GM23248 (cell line): Measurements from ENCODE around the gene TFF1. TPM values are rescaled to one million over a fixed set of nuclear protein-coding genes. Genes with fewer than 3 reads are reported as not detected.

Experiments used
- DNase-seq: peaks from one replicate; pipeline ENCODE4 v3.0.0-alpha.2; 2015
- H2AFZ ChIP-seq: fragments of 200-600 bp; sonication (generic); 2 replicates; pipeline ENCODE4 v1.6.1; 2016; ENCODE audit warnings: antibody characterized with exemption
- H3F3A ChIP-seq: fragments of 200-600 bp; sonication (generic); 2 replicates; pipeline ENCODE4 v1.6.1; 2016; ENCODE audit warnings: mild to moderate bottlenecking, antibody characterized with exemption, mixed run types; ENCODE audit not compliant: insufficient read depth
- H3K27ac ChIP-seq: fragments of 200-600 bp; sonication (generic); 2 replicates; pipeline ENCODE4 v1.5.1; 2016; ENCODE audit warnings: mild to moderate bottlenecking
- H3K27me3 ChIP-seq: fragments of 200-600 bp; sonication (generic); replicated peaks from 2 replicates; pipeline ENCODE4 v1.6.1; 2016; ENCODE audit warnings: mild to moderate bottlenecking; ENCODE audit not compliant: insufficient read depth
- H3K36me3 ChIP-seq: fragments of 200-600 bp; sonication (generic); 2 replicates; pipeline ENCODE4 v1.6.1; 2016; ENCODE audit warnings: low read depth, mild to moderate bottlenecking
- H3K4me1 ChIP-seq: fragments of 200-600 bp; sonication (generic); 2 replicates; pipeline ENCODE4 v1.6.1; 2016; ENCODE audit warnings: mild to moderate bottlenecking; ENCODE audit not compliant: insufficient read depth
- H3K4me2 ChIP-seq: fragments of 200-600 bp; sonication (generic); one replicate; pipeline ENCODE4 v1.6.1; 2016; ENCODE audit warnings: mild to moderate bottlenecking; ENCODE audit not compliant: unreplicated experiment
- H3K4me3 ChIP-seq: fragments of 200-600 bp; sonication (generic); 2 replicates; pipeline ENCODE4 v1.5.1; 2016; ENCODE audit warnings: mild to moderate bottlenecking
- H3K79me2 ChIP-seq: fragments of 200-600 bp; sonication (generic); 2 replicates; pipeline ENCODE4 v1.6.1; 2016; ENCODE audit warnings: mild to moderate bottlenecking; ENCODE audit not compliant: insufficient read depth
- H3K9ac ChIP-seq: fragments of 200-600 bp; sonication (generic); 2 replicates; pipeline ENCODE4 v1.6.1; 2016; ENCODE audit warnings: mild to moderate bottlenecking
- H3K9me2 ChIP-seq: fragments of 200-600 bp; sonication (generic); 2 replicates; pipeline ENCODE4 v1.6.1; 2016; ENCODE audit warnings: mixed run types, mild to moderate bottlenecking, moderate library complexity; ENCODE audit not compliant: insufficient read depth
- H3K9me3 ChIP-seq: fragments of 200-600 bp; sonication (generic); one replicate; pipeline ENCODE4 v1.6.1; 2017; ENCODE audit warnings: low read depth
- H4K20me1 ChIP-seq: fragments of 200-600 bp; sonication (generic); 2 replicates; pipeline ENCODE4 v1.6.0; 2016; ENCODE audit not compliant: insufficient read depth
- EZH2 ChIP-seq: fragments of 200-600 bp; sonication (generic); IDR thresholded peaks from 2 replicates; pipeline ENCODE4 v1.6.1; 2018; ENCODE audit warnings: antibody characterized with exemption, mild to moderate bottlenecking; ENCODE audit not compliant: insufficient read depth, poor library complexity, severe bottlenecking
- EZH2phosphoT487 ChIP-seq: fragments of 200-600 bp; sonication (generic); IDR thresholded peaks from 2 replicates; pipeline ENCODE4 v1.6.1; 2018; ENCODE audit warnings: antibody characterized with exemption, moderate library complexity, mild to moderate bottlenecking, low read depth; ENCODE audit not compliant: insufficient read depth
- WGBS, 2 experiments: methylation state at CpG; one replicate each; pipeline ENCODE4 v1.1.6; 2015 to 2017; ENCODE audit warnings: low lambda C conversion rate in 2 of 2, low coverage in 1 of 2; ENCODE audit errors: missing lambda C conversion rate in 2 of 2; 5-methylcytosine and 5-hydroxymethylcytosine counted together
- in situ Hi-C: fragments of 300-500 bp; cut with MboI; formaldehyde crosslinking; loops from 2 replicates; pipeline ENCODE4 v1.15.0; 2020
- polyA plus RNA-seq: library from polyadenylated mRNA; unstranded; fragments of >200 nt; fragmentation: Nextera tagmentation; extraction: Ambion mirVana; gene quantifications from 2 replicates; pipeline ENCODE4 v1.2.1, GENCODE V29; 2016
- total RNA-seq: library from RNA; depleted of rRNA; stranded (reverse); fragments of >200 nt; shearing (Covaris generic); gene quantifications from 2 replicates; pipeline ENCODE4 v1.2.3, GENCODE V29; 2014

TFF1 gene
- total and polyA plus RNA-seq, 2 experiments from 2014 or later: not detected

GRCh38 chr21:42346441-42346840 lies 19.9 kb downstream of the TFF1 start:
- Histone ChIP-seq H3K9me2 (no peaks in the 10 kb centered on the region), H3K4me1 (no peaks in the 10 kb centered on the region), H3K27ac (no peak overlapping the region), H3K9me3 (no peaks in the 10 kb centered on the region), H2AFZ (no peak overlapping the region), H4K20me1 (no peaks in the 10 kb centered on the region), H3K36me3 (no peaks in the 10 kb centered on the region), H3K4me3 (no peak overlapping the region), H3K27me3 (no peaks in the 10 kb centered on the region), H3K9ac (no peak overlapping the region), H3K4me2 (no peak overlapping the region), H3K79me2 (no peaks in the 10 kb centered on the region), H3F3A (no peaks in the 10 kb centered on the region)
- WGBS, 2 experiments: 56% methylated on average over 9 of the region's 9 CpGs
- TF ChIP-seq EZH2phosphoT487 (no peak), EZH2 (no peak)
- no peak for DNase-seq
- in situ Hi-C loops: no loop called here

- no peak for DNase-seq
- Histone ChIP-seq H3F3A (no peaks in the 10 kb centered on the region), H3K4me2 (no peak overlapping the region), H2AFZ (no peak overlapping the region), H3K36me3 (no peaks in the 10 kb centered on the region), H3K9me3 (no peaks in the 10 kb centered on the region), H4K20me1 (no peaks in the 10 kb centered on the region), H3K9ac (no peak overlapping the region), H3K9me2 (no peaks in the 10 kb centered on the region), H3K27me3 (no peaks in the 10 kb centered on the region), H3K4me3 (no peak overlapping the region), H3K79me2 (no peaks in the 10 kb centered on the region), H3K27ac (no peak overlapping the region), H3K4me1 (no peaks in the 10 kb centered on the region)
- in situ Hi-C loops: no loop called here
- WGBS, 2 experiments: 40 to 55% methylated on average over 4 of the region's 4 CpGs
- TF ChIP-seq EZH2 (no peak), EZH2phosphoT487 (no peak)
These were observed 21.7 kb downstream of the TFF1 start for GRCh38 chr21:42344631-42345030.

GRCh38 chr21:42343963-42344510 lies 22.3 kb downstream of the TFF1 start:
- Histone ChIP-seq H3F3A (no peaks in the 10 kb centered on the region), H3K9ac (no peak overlapping the region), H3K27me3 (no peaks in the 10 kb centered on the region), H3K79me2 (no peaks in the 10 kb centered on the region), H3K27ac (no peak overlapping the region), H3K9me3 (no peaks in the 10 kb centered on the region), H3K4me3 (no peak overlapping the region), H4K20me1 (no peaks in the 10 kb centered on the region), H3K9me2 (no peaks in the 10 kb centered on the region), H3K4me2 (no peak overlapping the region), H3K4me1 (no peaks in the 10 kb centered on the region), H2AFZ (no peak overlapping the region), H3K36me3 (no peaks in the 10 kb centered on the region)
- TF ChIP-seq EZH2phosphoT487: no peak
- TF ChIP-seq EZH2: no peak
- in situ Hi-C loops: no loop called here
- DNase-seq: no peak
- WGBS, 2 experiments: 54 to 61% methylated on average over 11 of the region's 11 CpGs

GRCh38 chr21:42343556-42343955 lies 22.8 kb downstream of the TFF1 start:
- DNase-seq: no peak
- H4K20me1 ChIP-seq: no peaks in the 10 kb centered on the region
- in situ Hi-C loops: no loop called here
- no peaks in the 10 kb centered on the region for H3K36me3 ChIP-seq
- no peak overlapping the region for H3K4me3 ChIP-seq
- no peak overlapping the region for H3K4me2 ChIP-seq
- H3K9ac ChIP-seq: no peak overlapping the region
- no peak overlapping the region for H3K27ac ChIP-seq
- H3F3A ChIP-seq: no peaks in the 10 kb centered on the region
- H3K9me3 ChIP-seq: no peaks in the 10 kb centered on the region
- 54 to 56% methylated on average over 5 to 6 of the region's 6 CpGs for whole genome bisulfite sequencing, 2 experiments
- TF ChIP-seq EZH2phosphoT487 (no peak), EZH2 (no peak)
- H3K4me1 ChIP-seq: no peaks in the 10 kb centered on the region
- no peaks in the 10 kb centered on the region for H3K9me2 ChIP-seq
- no peaks in the 10 kb centered on the region for H3K27me3 ChIP-seq
- H2AFZ ChIP-seq: no peak overlapping the region
- no peaks in the 10 kb centered on the region for H3K79me2 ChIP-seq

GRCh38 chr21:42343101-42343500 lies 23.2 kb downstream of the TFF1 start:
- Histone ChIP-seq H4K20me1 (no peaks in the 10 kb centered on the region), H3K4me2 (no peak overlapping the region), H3K79me2 (no peaks in the 10 kb centered on the region), H3K9ac (no peak overlapping the region), H3K9me3 (no peaks in the 10 kb centered on the region), H3K27ac (no peak overlapping the region), H3K9me2 (no peaks in the 10 kb centered on the region), H3K4me3 (no peak overlapping the region), H3K27me3 (no peaks in the 10 kb centered on the region), H3F3A (no peaks in the 10 kb centered on the region), H2AFZ (no peak overlapping the region), H3K4me1 (no peaks in the 10 kb centered on the region), H3K36me3 (no peaks in the 10 kb centered on the region)
- 46 to 48% methylated on average over 10 of the region's 10 CpGs for WGBS, 2 experiments
- in situ Hi-C loops: no loop called here
- TF ChIP-seq EZH2phosphoT487: no peak
- no peak for TF ChIP-seq EZH2
- no peak for DNase-seq
